HG03097 (cell line): ENCODE data around the gene PPP2R3A.
"Not testable (repeated sequence)": the region's sequence is repeated elsewhere in the genome, so short reads cannot be mapped to it uniquely, and the experiment has no call there.

Experiments
- ATAC-seq: cut with Tn5 transposase; IDR thresholded peaks from one replicate; pipeline ENCODE4 v1.9.1; 2021; ENCODE audit not compliant: unreplicated experiment, low FRiP score

The PPP2R3A gene, protein sequence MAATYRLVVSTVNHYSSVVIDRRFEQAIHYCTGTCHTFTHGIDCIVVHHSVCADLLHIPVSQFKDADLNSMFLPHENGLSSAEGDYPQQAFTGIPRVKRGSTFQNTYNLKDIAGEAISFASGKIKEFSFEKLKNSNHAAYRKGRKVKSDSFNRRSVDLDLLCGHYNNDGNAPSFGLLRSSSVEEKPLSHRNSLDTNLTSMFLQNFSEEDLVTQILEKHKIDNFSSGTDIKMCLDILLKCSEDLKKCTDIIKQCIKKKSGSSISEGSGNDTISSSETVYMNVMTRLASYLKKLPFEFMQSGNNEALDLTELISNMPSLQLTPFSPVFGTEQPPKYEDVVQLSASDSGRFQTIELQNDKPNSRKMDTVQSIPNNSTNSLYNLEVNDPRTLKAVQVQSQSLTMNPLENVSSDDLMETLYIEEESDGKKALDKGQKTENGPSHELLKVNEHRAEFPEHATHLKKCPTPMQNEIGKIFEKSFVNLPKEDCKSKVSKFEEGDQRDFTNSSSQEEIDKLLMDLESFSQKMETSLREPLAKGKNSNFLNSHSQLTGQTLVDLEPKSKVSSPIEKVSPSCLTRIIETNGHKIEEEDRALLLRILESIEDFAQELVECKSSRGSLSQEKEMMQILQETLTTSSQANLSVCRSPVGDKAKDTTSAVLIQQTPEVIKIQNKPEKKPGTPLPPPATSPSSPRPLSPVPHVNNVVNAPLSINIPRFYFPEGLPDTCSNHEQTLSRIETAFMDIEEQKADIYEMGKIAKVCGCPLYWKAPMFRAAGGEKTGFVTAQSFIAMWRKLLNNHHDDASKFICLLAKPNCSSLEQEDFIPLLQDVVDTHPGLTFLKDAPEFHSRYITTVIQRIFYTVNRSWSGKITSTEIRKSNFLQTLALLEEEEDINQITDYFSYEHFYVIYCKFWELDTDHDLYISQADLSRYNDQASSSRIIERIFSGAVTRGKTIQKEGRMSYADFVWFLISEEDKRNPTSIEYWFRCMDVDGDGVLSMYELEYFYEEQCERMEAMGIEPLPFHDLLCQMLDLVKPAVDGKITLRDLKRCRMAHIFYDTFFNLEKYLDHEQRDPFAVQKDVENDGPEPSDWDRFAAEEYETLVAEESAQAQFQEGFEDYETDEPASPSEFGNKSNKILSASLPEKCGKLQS (N-terminal part only)

DNA sequence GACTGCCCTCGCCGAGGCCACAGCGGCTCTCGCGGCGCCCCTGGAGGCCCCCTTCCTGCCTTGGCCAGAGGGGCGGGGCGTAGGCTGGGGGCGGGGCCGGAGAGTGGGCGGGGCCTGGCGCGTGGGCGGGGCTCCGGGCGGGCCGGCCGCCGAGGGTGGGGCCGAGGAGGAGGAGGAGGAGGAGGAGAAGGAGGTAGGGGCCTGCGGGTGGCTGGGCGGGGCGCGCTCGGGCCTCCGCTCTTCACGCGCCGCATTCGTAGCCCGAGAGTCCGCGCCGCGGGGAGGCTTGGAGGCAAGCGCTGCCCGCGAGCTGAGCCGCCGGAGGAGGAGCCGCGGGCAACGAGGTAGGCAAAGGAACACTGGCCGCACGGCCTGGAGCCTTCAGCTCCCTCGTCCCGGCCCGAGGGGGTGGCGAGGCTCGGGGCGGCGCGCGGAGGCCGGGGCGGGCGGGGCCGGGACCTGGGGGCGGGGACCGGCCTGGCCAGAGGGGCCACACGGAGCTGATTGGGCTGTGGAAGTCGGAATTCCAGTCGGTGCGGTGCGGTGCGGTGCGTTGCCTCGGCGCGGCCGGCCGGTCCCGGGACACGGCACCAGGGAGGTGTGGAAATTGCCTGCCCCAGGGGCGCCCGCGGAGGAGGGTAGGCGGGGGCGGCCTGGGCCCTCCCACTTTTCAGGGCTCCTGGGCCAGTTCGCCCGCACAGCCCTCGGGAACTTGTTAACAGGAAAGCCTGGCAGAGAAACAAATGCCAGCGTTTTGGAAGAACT lies at the start of gene PPP2R3A:
Gene PPP2R3A (plus strand): TSS at position 223 of the 765 bp plus-strand sequence. CDS start 35,771 bp downstream, outside the sequence.
- ATAC-seq: peak; percentile 56

DNA sequence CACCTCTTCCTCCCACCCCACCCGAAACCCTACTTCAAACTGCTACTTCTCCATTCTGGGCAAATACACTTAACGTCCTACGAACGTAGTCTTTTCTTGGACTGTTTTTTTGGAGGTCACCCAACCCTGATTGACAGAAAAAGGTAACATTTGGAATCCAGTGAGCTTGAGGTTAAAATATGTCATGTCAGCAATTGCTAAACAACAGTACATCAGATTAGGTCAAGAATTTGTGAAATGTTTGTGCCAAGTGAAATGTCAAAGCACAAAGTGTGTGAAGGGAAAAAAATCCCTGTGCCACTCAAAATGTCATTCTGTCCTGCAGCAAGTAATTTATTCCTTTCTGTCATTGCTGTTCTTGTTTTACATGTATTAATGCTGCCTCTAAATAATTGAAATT lies 49.2 kb upstream of the PPP2R3A start:
- no peak for ATAC-seq

DNA sequence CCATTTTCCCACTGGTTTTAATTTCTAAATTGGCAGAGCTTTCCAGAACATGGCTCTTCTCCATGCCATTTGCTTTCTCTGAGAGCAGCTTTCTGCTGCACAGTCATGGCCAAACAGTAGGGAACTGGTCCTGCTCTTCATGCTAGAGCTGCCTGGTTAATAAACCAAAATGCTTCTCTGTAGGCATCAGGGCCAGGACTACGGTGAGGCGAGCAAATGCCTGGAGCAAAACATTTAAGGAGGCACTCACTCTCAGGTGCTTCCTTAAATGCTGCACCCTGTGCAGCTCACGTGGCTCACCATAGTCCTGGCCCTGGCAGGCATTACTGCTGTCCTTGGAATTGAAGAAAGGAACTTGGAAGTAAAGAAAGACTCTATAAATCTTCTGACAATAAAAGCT lies 48.5 kb upstream of the PPP2R3A start:
- ATAC-seq: no peak

DNA sequence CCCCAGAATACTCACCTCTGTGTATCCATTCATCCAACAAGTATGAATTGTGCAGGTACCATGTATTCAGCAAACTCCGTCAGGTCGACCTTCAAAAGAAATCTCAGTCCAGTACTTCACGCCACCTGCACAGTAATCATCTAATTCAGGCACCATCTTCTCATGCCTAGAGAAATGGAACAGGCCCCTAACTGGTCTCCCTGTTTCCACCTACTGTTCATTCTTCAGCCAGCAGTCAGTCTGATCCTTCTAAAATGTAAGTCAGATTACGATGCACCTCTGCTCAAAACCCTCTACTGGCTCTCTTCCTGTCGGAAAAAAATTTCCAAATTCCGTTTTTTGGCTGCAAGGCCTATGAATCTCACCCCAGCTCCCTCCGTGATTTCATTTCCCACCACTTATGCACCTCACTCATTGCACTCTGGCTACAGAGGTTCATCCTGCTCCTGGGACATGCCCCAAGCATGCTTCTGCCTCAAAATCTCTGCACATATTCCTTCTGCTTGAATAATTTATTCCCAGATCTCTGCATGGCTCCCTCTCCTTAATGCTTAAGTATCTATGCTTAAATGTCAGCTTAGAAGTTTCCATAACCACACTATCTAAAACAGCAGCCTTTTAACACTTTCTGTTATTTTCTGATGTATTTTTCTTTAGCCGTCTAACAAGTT lies 47.5 kb upstream of the PPP2R3A start:
- no peak for ATAC-seq

DNA sequence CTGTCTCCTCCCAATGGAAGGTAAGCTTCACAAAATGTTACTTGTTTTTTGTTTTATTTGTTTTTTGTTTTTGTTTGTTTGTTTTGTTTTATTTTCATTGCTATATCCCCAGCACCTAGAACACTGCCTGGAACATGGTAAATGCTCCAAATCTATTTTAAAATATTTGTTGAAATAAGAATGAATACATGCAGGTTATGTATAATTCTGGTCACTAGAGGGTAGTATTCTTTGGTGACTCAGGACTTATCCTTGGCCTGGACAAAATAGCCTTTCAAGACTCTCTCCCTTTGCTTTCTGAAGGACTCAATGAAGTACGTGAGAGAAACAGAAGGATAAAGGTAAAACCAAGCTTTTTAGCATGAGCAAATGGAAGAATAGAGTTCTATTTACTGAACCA lies 46.9 kb upstream of the PPP2R3A start:
- ATAC-seq: no peak

DNA sequence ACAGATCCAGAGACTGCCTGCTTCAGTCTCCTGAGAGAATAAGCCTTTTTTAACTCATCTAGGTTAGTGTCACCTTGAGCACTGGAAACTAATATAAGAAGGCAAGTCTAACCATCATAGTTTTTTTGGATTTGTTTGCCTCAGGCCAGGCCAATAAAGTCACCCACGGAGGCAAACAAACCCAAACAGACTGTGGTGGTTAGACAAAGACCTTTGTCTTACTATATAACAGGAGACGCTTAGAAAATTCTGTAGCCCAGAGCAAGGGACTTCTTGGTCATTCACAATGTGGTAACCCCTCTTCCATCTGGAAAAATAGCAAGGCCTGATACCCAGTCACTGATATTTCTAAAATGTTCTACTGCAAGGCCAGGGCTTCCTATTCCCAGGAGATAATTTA lies 45.3 kb upstream of the PPP2R3A start:
- ATAC-seq: no peak

DNA sequence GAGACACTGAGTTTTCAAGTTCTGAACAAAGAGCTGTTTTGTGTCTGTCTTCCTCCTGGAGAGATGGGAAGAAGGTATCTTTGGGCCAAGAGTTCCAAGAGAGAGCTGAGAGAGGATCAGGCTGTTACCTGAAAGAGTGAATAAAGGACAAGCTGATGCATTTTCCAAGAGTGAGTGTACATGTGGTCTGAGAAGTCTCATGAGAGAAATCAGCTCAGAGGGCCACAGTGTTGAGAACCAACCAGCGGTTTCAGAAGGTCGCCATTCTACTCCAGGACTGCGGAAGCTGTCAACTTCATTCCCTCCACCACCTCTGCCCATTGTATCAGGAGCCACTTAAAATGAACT lies 42.7 kb upstream of the PPP2R3A start:
- no peak for ATAC-seq

DNA sequence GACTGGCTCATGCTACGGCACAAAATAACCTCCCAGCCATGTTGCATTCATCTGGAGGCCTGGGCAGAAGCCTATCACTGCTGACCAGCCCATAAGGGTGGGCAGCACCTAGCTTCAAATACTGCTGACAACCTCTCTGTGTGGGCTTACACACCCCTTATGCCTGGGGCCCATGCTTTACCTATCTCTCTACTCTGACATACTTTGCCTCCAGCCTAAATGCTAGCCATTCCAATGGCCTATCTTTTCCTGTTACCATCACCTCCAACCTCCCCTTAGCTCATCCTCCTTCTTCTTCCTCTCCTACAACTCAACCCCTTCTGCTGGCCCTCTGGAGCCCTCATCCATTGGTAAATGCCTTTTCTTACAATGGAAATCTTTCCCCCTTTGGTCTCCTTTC lies 41.0 kb upstream of the PPP2R3A start:
- ATAC-seq: no peak

DNA sequence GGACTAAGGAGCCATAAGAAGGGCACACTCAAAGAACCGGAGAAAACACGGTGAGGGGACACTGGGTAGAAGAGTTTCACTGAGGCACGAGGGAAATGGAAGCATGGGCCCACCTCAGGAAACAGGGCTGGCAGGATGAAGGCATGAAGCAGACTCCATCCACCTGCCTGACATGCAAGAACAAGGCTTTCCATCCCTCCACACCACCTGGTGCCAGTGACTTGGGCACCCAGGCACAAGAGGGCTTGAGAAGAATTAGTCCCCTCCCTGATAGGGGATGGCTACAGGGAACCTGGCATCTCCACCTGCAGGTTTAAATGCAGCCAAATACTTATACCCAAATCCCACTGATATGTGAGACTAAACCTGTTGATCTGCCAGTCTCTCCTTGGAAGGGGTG lies 38.9 kb upstream of the PPP2R3A start:
- no peak for ATAC-seq

DNA sequence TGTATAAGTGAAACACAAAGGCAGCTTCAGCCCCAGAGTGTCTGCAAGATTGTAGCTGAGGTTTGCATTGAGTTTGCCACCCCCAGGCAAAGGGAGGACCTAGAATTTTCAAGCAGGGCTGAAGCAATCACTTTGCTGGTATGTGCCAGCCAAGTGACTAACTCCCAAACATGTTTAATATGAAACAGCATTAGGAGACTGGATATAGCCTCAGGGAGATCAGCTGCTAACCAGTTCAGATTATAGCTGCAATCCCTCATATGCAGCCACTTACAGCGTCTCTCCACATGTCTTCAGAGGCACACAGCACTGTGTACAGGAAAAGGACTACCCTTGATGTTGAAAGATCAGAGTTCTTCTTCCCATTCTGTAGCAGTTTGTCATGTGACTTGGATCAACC lies 38.4 kb upstream of the PPP2R3A start:
- no peak for ATAC-seq

DNA sequence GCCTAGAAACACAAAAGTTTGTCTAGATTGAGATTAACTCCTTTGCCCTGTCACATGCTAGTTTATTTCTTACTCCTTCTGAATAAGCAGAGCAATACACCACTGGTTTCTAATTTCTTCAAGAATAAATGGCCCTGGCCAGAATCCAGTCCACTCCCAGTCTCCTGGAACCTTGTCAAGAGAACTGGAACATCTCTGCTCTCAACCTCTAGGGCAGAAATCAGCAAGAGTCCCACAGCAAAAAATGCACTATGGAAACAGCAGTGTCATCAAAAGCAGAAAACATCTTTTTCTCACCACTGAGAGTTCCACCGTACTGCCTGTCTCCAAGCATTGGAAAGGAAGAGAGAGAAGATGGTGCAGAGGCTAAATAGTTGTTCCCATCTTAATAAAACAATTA lies 35.9 kb upstream of the PPP2R3A start:
- ATAC-seq: no peak

DNA sequence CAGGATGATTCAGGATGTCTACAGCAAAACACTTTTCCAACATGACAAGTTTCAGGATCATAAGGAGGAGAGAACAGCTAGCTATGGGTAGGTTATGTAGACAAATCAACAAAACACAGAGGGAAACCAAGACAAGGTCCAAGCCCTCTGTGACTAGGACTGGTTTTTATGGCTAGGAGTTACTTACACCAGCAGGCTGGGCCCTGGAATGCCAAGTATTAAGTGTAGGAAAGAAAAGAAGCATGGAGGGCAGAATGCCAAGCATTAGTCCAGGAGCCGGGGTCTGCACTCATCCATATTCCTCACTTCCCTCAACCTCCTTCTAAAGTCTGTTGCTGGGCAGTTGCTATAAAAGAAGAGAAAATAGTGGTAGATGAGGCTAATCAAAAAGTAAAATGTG lies 35.3 kb upstream of the PPP2R3A start:
- ATAC-seq: no peak

DNA sequence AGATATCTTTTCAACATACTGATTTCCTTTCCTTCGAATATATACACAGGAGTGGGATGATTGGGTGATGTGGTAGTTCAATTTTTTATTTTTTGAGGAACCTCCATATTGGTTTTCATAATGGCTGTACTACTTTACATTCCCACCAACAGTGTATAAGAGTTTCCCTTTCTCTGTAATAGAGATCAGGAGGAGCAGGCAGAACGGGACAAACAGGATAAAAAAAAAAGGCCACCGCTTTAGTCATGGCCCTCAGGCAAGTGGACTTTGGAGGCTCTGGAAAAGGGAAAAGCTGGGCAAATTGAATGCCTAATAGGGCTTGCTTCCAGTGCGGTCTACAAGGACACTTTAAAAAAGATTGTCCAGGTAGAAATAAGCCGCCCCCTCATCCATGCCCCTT lies 30.4 kb upstream of the PPP2R3A start:
- not testable (repeated sequence) for ATAC-seq

DNA sequence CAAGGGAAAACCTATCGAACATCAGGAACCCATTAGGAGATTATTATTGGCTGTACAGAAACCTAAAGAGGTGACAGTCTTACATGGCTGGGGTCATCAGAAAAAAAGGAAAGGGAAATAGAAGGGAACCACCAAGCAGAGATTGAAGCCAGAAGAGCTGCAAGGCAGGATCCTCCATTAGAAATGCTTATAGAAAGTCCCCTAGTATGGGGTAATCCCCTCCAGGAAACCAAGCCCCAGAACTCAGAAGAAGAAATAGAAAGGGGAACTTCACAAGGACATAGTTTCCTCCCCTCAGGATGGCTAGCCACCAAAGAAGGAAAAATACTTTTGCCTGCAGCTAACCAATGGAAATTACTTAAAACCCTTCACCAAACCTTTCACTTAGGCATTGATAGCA lies 27.8 kb upstream of the PPP2R3A start:
- not testable (repeated sequence) for ATAC-seq

DNA sequence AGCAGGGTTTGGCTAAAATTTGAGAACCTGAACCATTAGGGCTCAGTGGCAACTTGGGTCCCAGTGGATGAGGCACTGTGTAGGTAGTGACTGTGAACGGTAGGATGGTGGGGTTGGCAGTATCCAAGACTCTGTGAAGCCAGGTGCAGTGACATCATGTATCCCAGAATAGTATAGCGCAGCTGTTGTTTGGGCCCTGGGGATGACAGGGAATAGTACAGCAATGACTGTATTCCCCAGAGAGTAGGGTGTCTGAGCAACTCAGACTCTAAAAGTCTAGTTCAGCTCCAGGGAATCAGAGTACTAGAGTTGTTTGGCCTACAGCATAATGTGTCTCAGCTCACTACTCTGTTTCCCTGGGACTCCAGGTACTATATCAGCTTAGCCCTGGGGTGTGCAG lies 20.7 kb upstream of the PPP2R3A start:
- ATAC-seq: no peak

DNA sequence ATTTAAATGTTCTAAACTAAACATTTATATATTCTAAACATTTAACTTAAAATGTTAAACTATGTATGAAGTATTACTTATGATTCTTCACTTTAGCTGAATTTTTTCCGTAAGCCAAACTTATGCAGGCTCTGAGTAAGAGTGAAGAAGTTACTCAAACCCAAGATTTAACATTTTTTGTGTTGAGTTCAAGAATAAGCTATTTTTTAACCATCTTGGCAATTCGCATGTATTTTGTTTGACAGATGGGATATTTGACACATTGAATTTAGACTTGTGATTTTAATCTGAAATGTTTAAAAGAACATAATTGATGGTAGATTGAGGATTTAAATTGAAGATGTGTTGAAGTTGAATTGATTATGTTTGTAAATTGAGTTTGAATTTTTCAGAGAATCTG lies 14.6 kb upstream of the PPP2R3A start:
- no peak for ATAC-seq

DNA sequence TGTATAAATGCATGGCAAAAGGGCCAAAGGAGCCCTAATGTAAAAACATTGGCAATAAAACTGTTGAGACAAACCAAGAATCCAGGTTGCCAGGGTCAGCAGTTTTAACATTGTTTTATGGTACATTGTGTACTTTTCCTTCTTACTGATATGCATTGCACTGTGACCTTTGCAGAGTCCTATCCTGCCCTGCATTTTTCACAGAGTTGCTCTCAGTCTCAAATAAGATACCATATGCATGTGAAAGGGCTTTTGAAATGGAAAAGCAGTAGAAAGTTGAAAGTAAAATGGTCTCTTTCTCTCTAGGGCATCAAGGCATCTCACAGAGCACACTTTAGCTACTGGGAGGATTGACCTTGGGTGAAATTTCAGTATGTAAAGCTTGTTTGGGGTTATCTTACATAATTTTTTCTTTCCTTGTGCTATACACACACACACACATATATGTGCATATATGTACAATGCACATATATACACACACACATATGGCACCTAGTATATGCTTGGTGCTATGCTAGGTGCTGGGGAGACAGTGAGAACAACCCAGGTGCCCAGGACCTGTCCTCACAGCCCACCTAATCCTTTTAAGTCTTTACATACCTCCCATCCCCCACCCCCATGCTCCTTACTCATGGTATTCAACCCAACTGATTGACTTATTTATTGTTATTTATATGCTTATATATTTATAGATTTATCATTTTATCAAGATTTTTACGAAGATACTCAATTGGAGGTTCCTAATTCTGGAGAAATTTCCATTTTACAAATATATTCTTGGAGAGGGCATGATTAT lies 1.2 kb upstream of the PPP2R3A start:
- no peak for ATAC-seq

DNA sequence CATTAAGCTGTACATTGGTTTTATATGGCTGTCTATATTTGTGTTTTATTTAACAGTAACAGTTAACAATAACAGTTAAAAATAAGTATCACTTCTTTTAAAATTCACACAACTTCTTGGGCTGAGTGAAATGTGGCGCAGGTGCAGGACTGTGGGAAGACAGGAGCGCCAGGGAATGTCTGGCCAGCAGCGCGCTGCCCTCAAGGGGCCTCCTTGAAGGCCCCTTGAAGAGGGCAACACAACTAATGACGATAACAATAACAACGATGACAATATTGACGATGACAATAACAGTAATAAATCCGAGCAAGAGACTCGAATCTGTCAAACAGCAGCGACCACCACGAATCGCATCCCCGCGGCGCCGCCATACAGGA lies 411 bp upstream of the PPP2R3A start:
- no peak for ATAC-seq

DNA sequence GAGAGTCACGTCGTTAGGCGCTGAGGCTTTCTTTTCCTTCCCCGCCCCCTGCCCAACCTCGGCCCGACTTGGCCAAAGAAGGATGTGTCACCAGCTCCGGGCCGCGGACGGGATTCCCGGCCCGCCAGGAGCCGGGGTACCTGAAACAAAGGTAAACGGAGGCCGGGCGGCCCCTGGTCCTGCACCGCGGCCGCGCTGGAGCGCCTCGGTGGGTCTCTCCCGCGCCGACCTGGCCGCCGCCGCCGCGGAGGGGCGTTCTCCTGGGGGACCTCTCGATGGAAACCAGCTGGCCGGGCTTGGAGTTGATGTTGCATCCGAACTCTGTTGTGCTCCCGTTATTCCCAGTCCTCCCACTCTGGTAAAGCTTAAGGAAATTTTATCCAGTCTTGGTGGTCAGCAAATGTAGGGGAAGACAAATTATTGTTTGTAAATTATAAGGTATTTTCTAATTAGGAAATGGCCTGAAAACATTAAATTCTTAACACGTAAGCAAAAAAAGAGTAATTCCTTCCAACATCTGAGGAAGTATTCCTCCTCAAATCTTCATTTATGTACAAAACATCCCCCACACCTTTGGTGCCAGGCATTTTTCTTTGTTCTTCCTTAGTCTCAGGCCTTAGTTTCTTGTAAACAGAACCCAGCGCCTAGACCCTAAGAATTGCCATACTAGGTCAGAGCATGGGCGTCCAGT lies 888 bp downstream of the PPP2R3A start:
- ATAC-seq: peak; percentile 16
